GM23338 (cell line): ENCODE results near the gene DNAJC15.

Experiments used
- CTCF ChIP-seq, 2 experiments: fragments of 200-600 bp in 1 of 2; sonication (generic) in 1 of 2; conservative IDR thresholded peaks; 2 replicates each; pipeline versions ENCODE4 v1.5.1 to v1.6.1; 2016 to 2017; ENCODE audit warnings: antibody characterized with exemption in 2 of 2, low read depth in 2 of 2, mild to moderate bottlenecking in 2 of 2, moderate library complexity in 1 of 2
- EZH2phosphoT487 ChIP-seq: fragments of 200-600 bp; sonication (generic); IDR thresholded peaks from one replicate; pipeline ENCODE4 v1.8.1; 2018; ENCODE audit warnings: antibody characterized with exemption; ENCODE audit not compliant: unreplicated experiment

- TF ChIP-seq CTCF (conservative IDR thresholded peaks at IDR 0.05; ENCODE audit: low read depth in 2 of 2) (no peak), EZH2phosphoT487 (no peak)
These were observed 9.7 kb downstream of the DNAJC15 start for GRCh38 chr13:43033038-43033437.
